GM23248 (cell line): ENCODE measurements around the gene KRTAP10-8.

Experiments used
- EZH2 ChIP-seq: fragments of 200-600 bp; sonication (generic); IDR thresholded peaks from 2 replicates; pipeline ENCODE4 v1.6.1; 2018; ENCODE audit warnings: antibody characterized with exemption, mild to moderate bottlenecking; ENCODE audit not compliant: insufficient read depth, poor library complexity, severe bottlenecking
- EZH2phosphoT487 ChIP-seq: fragments of 200-600 bp; sonication (generic); IDR thresholded peaks from 2 replicates; pipeline ENCODE4 v1.6.1; 2018; ENCODE audit warnings: antibody characterized with exemption, moderate library complexity, mild to moderate bottlenecking, low read depth; ENCODE audit not compliant: insufficient read depth

DNA sequence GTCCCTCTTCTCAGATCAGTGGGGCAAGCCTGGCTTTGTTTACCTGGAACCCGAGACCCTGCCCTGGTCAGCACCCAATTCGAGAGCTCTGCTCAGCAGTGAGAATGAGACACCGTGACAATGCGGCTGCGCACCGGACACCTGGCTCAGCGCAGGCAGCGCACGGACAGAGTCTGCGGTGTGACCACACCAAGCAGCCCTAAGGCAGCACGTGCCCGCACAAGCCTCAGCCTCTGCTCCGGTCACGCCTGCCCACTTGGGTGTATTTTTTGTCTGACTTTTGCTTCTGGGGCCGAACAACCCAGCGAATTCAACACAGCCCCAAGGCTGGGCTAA is 4.7 kb downstream of the KRTAP10-8 start:
- no peak for TF ChIP-seq EZH2
- no peak for TF ChIP-seq EZH2phosphoT487
